ENCODE data around the gene SERINC2. TPM values are rescaled to one million over a fixed set of nuclear protein-coding genes. Genes with fewer than 3 reads are reported as not detected.

Gene SERINC2
- total and polyA plus RNA-seq, 9 donors = 0.25 to 15.2 (median 1.5) TPM; not detected in 1

GRCh38 chr1:31412205-31412604, 808 bp upstream of the SERINC2 start:
- Histone ChIP-seq H3K9me3 (no peaks in the 10 kb centered on the region), H3K27me3 (no peaks in the 10 kb centered on the region), H3K36me3 (no peaks in the 10 kb centered on the region), H3K27ac (no peak overlapping the region), H3K4me1 (ENCODE audit: insufficient read depth) (peaks cover 3% of the 10 kb centered on the region), H3K4me3 (no peak overlapping the region)
- WGBS, 3 donors = 55 to 60% (median 59%) methylated on average over 2 of the region's 2 CpGs
- no peak for DNase-seq
- TF ChIP-seq CTCF (IDR thresholded peaks at IDR 0.05) = no peak
- TF ChIP-seq EP300 (IDR thresholded peaks at IDR 0.05) = no peak
- TF ChIP-seq POLR2A (IDR thresholded peaks at IDR 0.05) = no peak
- intact Hi-C loops (cut with DNase I) = no loop called here

- H3K36me3 ChIP-seq = no peaks in the 10 kb centered on the region
- no peak overlapping the region for H3K27ac ChIP-seq
- no peak for TF ChIP-seq CTCF (IDR thresholded peaks at IDR 0.05)
- no peak for TF ChIP-seq POLR2A (IDR thresholded peaks at IDR 0.05)
- no peak for TF ChIP-seq EP300 (IDR thresholded peaks at IDR 0.05)
- 1% methylated on average over 54 of the region's 54 CpGs for WGBS, 3 donors
- no peaks in the 10 kb centered on the region for H3K27me3 ChIP-seq
- H3K4me3 ChIP-seq = peak overlapping the region; percentile 38
- H3K4me1 ChIP-seq (ENCODE audit: insufficient read depth) = peaks cover 3% of the 10 kb centered on the region
- H3K9me3 ChIP-seq = no peaks in the 10 kb centered on the region
- intact Hi-C loops (cut with DNase I) = no loop called here
- DNase-seq = peak; percentile 46 to 67 (median 55)
Measured at GRCh38 chr1:31413405-31414001, 490 bp downstream of the SERINC2 start.

GRCh38 chr1:31414980-31415370, 2.0 kb downstream of the SERINC2 start:
- H3K9me3 ChIP-seq = no peaks in the 10 kb centered on the region
- H3K27ac ChIP-seq = no peak overlapping the region
- no peak overlapping the region for H3K4me3 ChIP-seq
- no peaks in the 10 kb centered on the region for H3K27me3 ChIP-seq
- 81 to 89% (median 85%) methylated on average over 4 of the region's 4 CpGs for WGBS, 3 donors
- no peaks in the 10 kb centered on the region for H3K36me3 ChIP-seq
- no peak for DNase-seq
- intact Hi-C loops (cut with DNase I) = no loop called here
- no peak for TF ChIP-seq CTCF (IDR thresholded peaks at IDR 0.05)
- no peak for TF ChIP-seq POLR2A (IDR thresholded peaks at IDR 0.05)
- no peak for TF ChIP-seq EP300 (IDR thresholded peaks at IDR 0.05)
- peaks cover 3% of the 10 kb centered on the region for H3K4me1 ChIP-seq (ENCODE audit: insufficient read depth)

- DNase-seq = no peak
- no peak for TF ChIP-seq EP300 (IDR thresholded peaks at IDR 0.05)
- no peak for TF ChIP-seq CTCF (IDR thresholded peaks at IDR 0.05)
- no peak for TF ChIP-seq POLR2A (IDR thresholded peaks at IDR 0.05)
- Histone ChIP-seq H3K27me3 (no peaks in the 10 kb centered on the region), H3K9me3 (no peaks in the 10 kb centered on the region), H3K4me3 (no peak overlapping the region), H3K27ac (no peak overlapping the region), H3K4me1 (ENCODE audit: insufficient read depth) (peaks cover 3% of the 10 kb centered on the region), H3K36me3 (no peaks in the 10 kb centered on the region)
- 85 to 100% (median 94%) methylated on average over 2 of the region's 2 CpGs for WGBS, 3 donors
- intact Hi-C loops (cut with DNase I) = no loop called here
Measured at GRCh38 chr1:31415658-31416057, 2.6 kb downstream of the SERINC2 start.
